ENCODE results near the gene SIRPD. TPM values are rescaled to one million over a fixed set of nuclear protein-coding genes. Genes with fewer than 3 reads are reported as not detected.
A peak's percentile ranks its signal among the peaks of the same experiment; 100 is the strongest.
"Not testable (repeated sequence)": the region's sequence is repeated elsewhere in the genome, so short reads cannot be mapped to it uniquely, and the experiment has no call there.

Gene SIRPD
- total RNA-seq, 4 donors from 2014 or later, result not detected

GRCh38 chr20:1503564-1504227, 53.8 kb downstream of the SIRPD start:
- 1 to 3% methylated on average over 8 of the region's 8 CpGs for WGBS, 2 donors
- intact Hi-C loops (cut with DNase I; ENCODE audit: low total_unique reads), result loop anchor here (10.0 kb wide), 1 partner anchor 189 kb away; no protein-coding TSS in a partner anchor
- no peak overlapping the region for H3K4me3 ChIP-seq (ENCODE audit: low read depth, poor library complexity, severe bottlenecking)
- TF ChIP-seq POLR2A (IDR thresholded peaks at IDR 0.05), result no peak
- peak in 1 of 3 donors; percentile 87 for TF ChIP-seq CTCF (IDR thresholded peaks at IDR 0.05)
- DNase-seq (ENCODE audit: low spot score in 2 of 2), result peak in 1 of 2 donors; percentile 80

- intact Hi-C loops (cut with DNase I; ENCODE audit: low total_unique reads), result loop anchor here (10.0 kb wide), 1 partner anchor 186 kb away; no protein-coding TSS in a partner anchor
- no peak for DNase-seq (ENCODE audit: low spot score in 2 of 2)
- WGBS, 2 donors, result 28 to 44% methylated on average over 3 of the region's 3 CpGs
- no peak for TF ChIP-seq POLR2A (IDR thresholded peaks at IDR 0.05)
- TF ChIP-seq CTCF (IDR thresholded peaks at IDR 0.05), result no peak
- no peak overlapping the region for H3K4me3 ChIP-seq (ENCODE audit: low read depth, poor library complexity, severe bottlenecking)
Measured at GRCh38 chr20:1500496-1500895, 57.0 kb downstream of the SIRPD start.

- no peak for TF ChIP-seq POLR2A (IDR thresholded peaks at IDR 0.05)
- WGBS, 2 donors, result 39 to 60% methylated on average over 8 of the region's 8 CpGs
- intact Hi-C loops (cut with DNase I; ENCODE audit: low total_unique reads), result loop anchor here (10.0 kb wide), 1 partner anchor 185 kb away; no protein-coding TSS in a partner anchor
- H3K4me3 ChIP-seq (ENCODE audit: low read depth, poor library complexity, severe bottlenecking), result no peak overlapping the region
- peak in 1 of 2 donors; percentile 50 for DNase-seq (ENCODE audit: low spot score in 2 of 2)
Measured at GRCh38 chr20:1499528-1500420, 57.7 kb downstream of the SIRPD start.

GRCh38 chr20:1497371-1497770, 60.1 kb downstream of the SIRPD start:
- H3K4me3 ChIP-seq (ENCODE audit: low read depth, poor library complexity, severe bottlenecking); intact Hi-C loops (cut with DNase I; ENCODE audit: low total_unique reads); DNase-seq (ENCODE audit: low spot score in 2 of 2): not testable (repeated sequence)
- 59 to 73% methylated on average over 5 of the region's 5 CpGs for WGBS, 2 donors

- H3K4me3 ChIP-seq (ENCODE audit: low read depth, poor library complexity, severe bottlenecking), result no peak overlapping the region
- no peak for TF ChIP-seq POLR2A (IDR thresholded peaks at IDR 0.05)
- TF ChIP-seq CTCF (IDR thresholded peaks at IDR 0.05), result no peak
- no peak for DNase-seq (ENCODE audit: low spot score in 2 of 2)
- WGBS, 2 donors, result 73 to 90% methylated on average over 3 of the region's 3 CpGs
- intact Hi-C loops (cut with DNase I; ENCODE audit: low total_unique reads), result no loop called here
Measured at GRCh38 chr20:1496930-1497329, 60.6 kb downstream of the SIRPD start.

- TF ChIP-seq CTCF (IDR thresholded peaks at IDR 0.05) (no peak), POLR2A (IDR thresholded peaks at IDR 0.05) (no peak)
- WGBS, 2 donors, result 35 to 47% methylated on average over 3 of the region's 3 CpGs
- no peak for DNase-seq (ENCODE audit: low spot score in 2 of 2)
Measured at GRCh38 chr20:1494436-1494835, 63.1 kb downstream of the SIRPD start.

More at GRCh38 chr20:1494436-1494835, 63.1 kb downstream of the SIRPD start:
- H3K4me3 ChIP-seq (ENCODE audit: low read depth, poor library complexity, severe bottlenecking), result no peak overlapping the region
- intact Hi-C loops (cut with DNase I; ENCODE audit: low total_unique reads), result no loop called here
